DOHH2 (cell line): ENCODE results near the gene AKT2.

ENCODE experiments used
- H3F3A ChIP-seq: fragments of 200-600 bp; sonication (generic), shearing (Covaris generic); 2 replicates; pipeline ENCODE4 v1.6.0; 2016; ENCODE audit warnings: antibody characterized with exemption, mild to moderate bottlenecking; ENCODE audit not compliant: control insufficient read depth, insufficient read depth
- H3K27ac ChIP-seq: fragments of 200-600 bp; sonication (generic); 2 replicates; pipeline ENCODE4 v1.5.1; 2014; ENCODE audit warnings: low read depth, mild to moderate bottlenecking, low read length, moderate library complexity
- H3K27me3 ChIP-seq: fragments of 200-600 bp; sonication (generic); 2 replicates; pipeline ENCODE4 v1.6.1; 2014; ENCODE audit warnings: mild to moderate bottlenecking, low read length, mixed read lengths; ENCODE audit not compliant: control insufficient read depth
- H3K36me3 ChIP-seq: fragments of 200-600 bp; sonication (generic); 2 replicates; pipeline ENCODE4 v1.6.1; 2014; ENCODE audit warnings: mild to moderate bottlenecking, low read length, moderate library complexity, mixed read lengths; ENCODE audit not compliant: control insufficient read depth
- H3K4me1 ChIP-seq: fragments of 200-600 bp; sonication (generic); 2 replicates; pipeline ENCODE4 v1.6.1; 2014; ENCODE audit warnings: mild to moderate bottlenecking, low read length, mixed read lengths; ENCODE audit not compliant: control insufficient read depth
- H3K4me2 ChIP-seq: fragments of 200-600 bp; sonication (generic); 2 replicates; pipeline ENCODE4 v1.6.0; 2014; ENCODE audit warnings: mild to moderate bottlenecking, low read length, moderate library complexity
- H3K4me3 ChIP-seq: fragments of 200-600 bp; sonication (generic); 2 replicates; pipeline ENCODE4 v1.5.1; 2014; ENCODE audit warnings: mild to moderate bottlenecking, low read length, mixed read lengths
- H3K79me2 ChIP-seq: fragments of 200-600 bp; sonication (generic); 2 replicates; pipeline ENCODE4 v1.6.1; 2014; ENCODE audit warnings: mild to moderate bottlenecking, low read length, mixed read lengths; ENCODE audit not compliant: control insufficient read depth
- H3K9me2 ChIP-seq: fragments of 200-600 bp; sonication (generic); replicated peaks from 2 replicates; pipeline ENCODE4 v1.6.1; 2014; ENCODE audit warnings: mild to moderate bottlenecking, low read length, mixed read lengths; ENCODE audit not compliant: control insufficient read depth
- H3K9me3 ChIP-seq: fragments of 200-600 bp; sonication (generic); 2 replicates; pipeline ENCODE4 v1.6.1; 2014; ENCODE audit warnings: antibody characterized with exemption, low read length, mixed read lengths; ENCODE audit not compliant: control insufficient read depth, insufficient read depth
- H4K20me1 ChIP-seq: fragments of 200-600 bp; sonication (generic); 2 replicates; pipeline ENCODE4 v1.6.0; 2014; ENCODE audit warnings: low read depth, mild to moderate bottlenecking, antibody characterized with exemption, low read length, moderate library complexity; ENCODE audit not compliant: control insufficient read depth, insufficient read depth
- EZH2phosphoT487 ChIP-seq: fragments of 200-600 bp; sonication (generic); IDR thresholded peaks from 2 replicates; pipeline ENCODE4 v1.6.1; 2017; ENCODE audit warnings: borderline replicate concordance, mild to moderate bottlenecking, antibody characterized with exemption, low read length, moderate library complexity, mixed read lengths
- TF ChIP-seq, protein P1 (sequence below): fragments of 200-600 bp; sonication (generic); IDR thresholded peaks from one replicate; pipeline ENCODE4 v1.5.1; 2014; ENCODE audit warnings: antibody characterized with exemption, mild to moderate bottlenecking, low read depth, low read length; ENCODE audit not compliant: poor library complexity, severe bottlenecking

AKT2 gene

DNA sequence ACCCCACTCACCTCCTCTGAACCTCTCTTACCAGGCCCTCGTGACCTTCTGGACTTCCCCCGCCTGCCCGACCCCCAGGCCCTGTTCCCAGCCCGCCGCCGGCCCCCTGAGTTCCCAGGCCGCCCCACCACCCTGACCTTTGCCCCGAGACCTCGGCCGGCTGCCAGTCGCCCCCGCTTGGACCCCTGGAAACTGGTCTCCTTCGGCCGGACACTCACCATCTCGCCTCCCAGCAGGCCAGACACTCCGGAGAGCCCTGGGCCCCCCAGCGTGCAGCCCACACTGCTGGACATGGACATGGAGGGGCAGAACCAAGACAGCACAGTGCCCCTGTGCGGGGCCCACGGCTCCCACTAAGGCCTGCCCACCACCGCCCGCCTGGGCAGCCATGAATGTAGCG lies 70.2 kb downstream of the AKT2 start:
- no peaks in the 10 kb centered on the region for H3K79me2 ChIP-seq
- no peak for TF ChIP-seq EZH2phosphoT487
- TF ChIP-seq, protein P1, sequence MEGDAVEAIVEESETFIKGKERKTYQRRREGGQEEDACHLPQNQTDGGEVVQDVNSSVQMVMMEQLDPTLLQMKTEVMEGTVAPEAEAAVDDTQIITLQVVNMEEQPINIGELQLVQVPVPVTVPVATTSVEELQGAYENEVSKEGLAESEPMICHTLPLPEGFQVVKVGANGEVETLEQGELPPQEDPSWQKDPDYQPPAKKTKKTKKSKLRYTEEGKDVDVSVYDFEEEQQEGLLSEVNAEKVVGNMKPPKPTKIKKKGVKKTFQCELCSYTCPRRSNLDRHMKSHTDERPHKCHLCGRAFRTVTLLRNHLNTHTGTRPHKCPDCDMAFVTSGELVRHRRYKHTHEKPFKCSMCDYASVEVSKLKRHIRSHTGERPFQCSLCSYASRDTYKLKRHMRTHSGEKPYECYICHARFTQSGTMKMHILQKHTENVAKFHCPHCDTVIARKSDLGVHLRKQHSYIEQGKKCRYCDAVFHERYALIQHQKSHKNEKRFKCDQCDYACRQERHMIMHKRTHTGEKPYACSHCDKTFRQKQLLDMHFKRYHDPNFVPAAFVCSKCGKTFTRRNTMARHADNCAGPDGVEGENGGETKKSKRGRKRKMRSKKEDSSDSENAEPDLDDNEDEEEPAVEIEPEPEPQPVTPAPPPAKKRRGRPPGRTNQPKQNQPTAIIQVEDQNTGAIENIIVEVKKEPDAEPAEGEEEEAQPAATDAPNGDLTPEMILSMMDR = no peak

DNA sequence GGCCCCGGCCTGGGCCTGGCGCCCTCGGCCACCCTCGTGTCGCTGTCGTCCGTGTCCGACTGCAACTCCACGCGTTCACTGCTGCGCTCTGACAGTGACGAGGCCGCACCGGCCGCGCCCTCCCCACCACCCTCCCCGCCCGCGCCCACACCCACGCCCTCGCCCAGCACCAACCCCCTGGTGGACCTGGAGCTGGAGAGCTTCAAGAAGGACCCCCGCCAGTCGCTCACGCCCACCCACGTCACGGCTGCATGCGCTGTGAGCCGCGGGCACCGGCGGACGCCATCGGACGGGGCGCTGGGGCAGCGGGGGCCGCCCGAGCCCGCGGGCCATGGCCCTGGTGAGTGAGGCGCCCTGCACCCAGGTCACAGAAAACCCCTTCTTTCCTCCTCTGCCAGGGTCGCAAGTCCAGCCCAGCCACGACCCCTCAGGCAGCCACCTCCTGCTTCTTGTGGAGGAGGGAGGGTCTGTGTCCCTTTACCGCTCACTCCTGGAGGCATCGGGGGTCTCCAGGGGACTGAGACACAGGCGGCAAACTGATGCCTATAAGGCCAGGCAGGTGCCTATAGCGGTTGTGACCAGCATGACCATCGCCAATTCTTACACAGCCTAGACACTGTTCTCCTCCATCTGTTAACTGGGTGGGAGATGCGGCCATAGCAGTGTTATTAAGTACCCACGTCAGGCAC lies 71.1 kb downstream of the AKT2 start:
- no peak for TF ChIP-seq EZH2phosphoT487
- TF ChIP-seq, protein P1 = no peak
- Histone ChIP-seq H3K27ac (no peak overlapping the region), H3K4me2 (no peak overlapping the region)

More for the DNA sequence above, 70.2 kb downstream of the AKT2 start:
- Histone ChIP-seq H3K4me1 (no peaks in the 10 kb centered on the region), H3K9me2 (no peaks in the 10 kb centered on the region), H3K4me2 (no peak overlapping the region), H3K4me3 (no peak overlapping the region), H3K36me3 (no peaks in the 10 kb centered on the region), H3F3A (no peaks in the 10 kb centered on the region), H4K20me1 (no peaks in the 10 kb centered on the region), H3K27me3 (peaks cover 3% of the 10 kb centered on the region; the same call in 1 of the 2 replicates), H3K9me3 (no peaks in the 10 kb centered on the region), H3K27ac (no peak overlapping the region)

DNA sequence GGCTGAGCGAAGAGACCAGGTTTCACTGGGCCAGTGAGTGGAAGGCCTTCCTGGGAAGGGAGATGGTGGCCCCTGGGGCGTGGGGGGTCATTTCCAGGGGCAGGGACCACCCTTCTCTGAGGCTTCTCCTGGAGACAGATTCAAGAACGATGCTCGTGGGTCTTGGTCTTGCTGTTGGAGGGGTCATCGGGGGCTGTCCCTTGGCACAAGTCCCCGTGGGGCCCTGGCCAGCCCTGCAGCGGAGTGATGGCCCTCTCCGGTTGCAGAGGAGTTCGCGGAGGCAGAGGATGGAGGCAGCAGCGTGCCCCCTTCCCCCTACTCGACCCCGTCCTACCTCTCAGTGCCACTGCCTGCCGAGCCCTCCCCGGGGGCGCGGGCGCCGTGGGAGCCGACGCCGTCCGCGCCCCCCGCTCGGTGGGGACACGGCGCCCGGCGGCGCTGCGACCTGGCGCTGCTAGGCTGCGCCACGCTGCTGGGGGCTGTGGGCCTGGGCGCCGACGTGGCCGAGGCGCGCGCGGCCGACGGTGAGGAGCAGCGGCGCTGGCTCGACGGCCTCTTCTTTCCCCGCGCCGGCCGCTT lies 71.8 kb downstream of the AKT2 start:
- Histone ChIP-seq H3K27ac (no peak overlapping the region), H3K4me1 (no peaks in the 10 kb centered on the region), H3K9me3 (no peaks in the 10 kb centered on the region), H3K36me3 (no peaks in the 10 kb centered on the region), H3K4me3 (no peak overlapping the region), H3K9me2 (no peaks in the 10 kb centered on the region), H3K4me2 (no peak overlapping the region), H3K27me3 (no peaks in the 10 kb centered on the region), H3F3A (no peaks in the 10 kb centered on the region), H4K20me1 (no peaks in the 10 kb centered on the region), H3K79me2 (no peaks in the 10 kb centered on the region)
- TF ChIP-seq, protein P1 = no peak
- TF ChIP-seq EZH2phosphoT487 = no peak

More for the DNA sequence above, 71.1 kb downstream of the AKT2 start:
- H3K4me3 ChIP-seq = no peak overlapping the region
- no peaks in the 10 kb centered on the region for H4K20me1 ChIP-seq
- H3F3A ChIP-seq = no peaks in the 10 kb centered on the region
- H3K9me3 ChIP-seq = no peaks in the 10 kb centered on the region
- H3K36me3 ChIP-seq = no peaks in the 10 kb centered on the region
- H3K4me1 ChIP-seq = no peaks in the 10 kb centered on the region
- no peaks in the 10 kb centered on the region for H3K79me2 ChIP-seq
- no peaks in the 10 kb centered on the region for H3K27me3 ChIP-seq
- H3K9me2 ChIP-seq = no peaks in the 10 kb centered on the region
